ENCODE measurements around the gene SALL1. TPM values are rescaled to one million over a fixed set of nuclear protein-coding genes. Genes with fewer than 3 reads are reported as not detected.

SALL1 gene
- total and polyA plus RNA-seq, 5 donors from 2014 or later, result not detected

GRCh38 chr16:51151435-51151960, 428 bp upstream of the SALL1 start:
- no peak overlapping the region for H3K4me3 Mint-ChIP-seq
- H3K27me3 Mint-ChIP-seq, result peaks cover 78% of the 10 kb centered on the region
- Histone ChIP-seq H3K9me3 (ENCODE audit: control insufficient read depth in 2 of 2, low read length in 2 of 2) (no peaks in the 10 kb centered on the region), H3K4me3 (ENCODE audit: low read depth, low read length) (no peak overlapping the region), H3K27ac (ENCODE audit: insufficient read depth, low read length, poor library complexity, severe bottlenecking) (no peak overlapping the region), H3K4me1 (ENCODE audit: control insufficient read depth, insufficient read depth, low read length, poor library complexity, severe bottlenecking) (peaks cover 2% of the 10 kb centered on the region), H3K36me3 (ENCODE audit: control insufficient read depth, insufficient read depth, low read length) (no peaks in the 10 kb centered on the region), H3K27me3 (ENCODE audit: control insufficient read depth, insufficient read depth, low read length) (peaks cover 26% of the 10 kb centered on the region)
- no peak overlapping the region for H3K27ac Mint-ChIP-seq
- ATAC-seq (ENCODE audit: low read depth in 2 of 2), result no peak
- H3K36me3 Mint-ChIP-seq, result no peaks in the 10 kb centered on the region
- peaks cover 0 to 11% (median 5%) of the 10 kb centered on the region in 4 donors for H3K4me1 Mint-ChIP-seq
- H3K9me3 Mint-ChIP-seq, result peaks cover 0 to 9% (median 0%) of the 10 kb centered on the region in 7 donors
- no peak for DNase-seq

GRCh38 chr16:51150165-51150887, 744 bp downstream of the SALL1 start:
- Mint-ChIP-seq H3K4me3 (no peak overlapping the region), H3K27ac (no peak overlapping the region), H3K4me1 (peaks cover 0 to 11% (median 5%) of the 10 kb centered on the region in 4 donors), H3K9me3 (peaks cover 0 to 11% (median 0%) of the 10 kb centered on the region in 7 donors), H3K27me3 (peaks cover 73% of the 10 kb centered on the region), H3K36me3 (no peaks in the 10 kb centered on the region)
- Histone ChIP-seq H3K9me3 (ENCODE audit: control insufficient read depth in 2 of 2, low read length in 2 of 2) (no peaks in the 10 kb centered on the region), H3K27ac (ENCODE audit: insufficient read depth, low read length, poor library complexity, severe bottlenecking) (no peak overlapping the region), H3K4me1 (ENCODE audit: control insufficient read depth, insufficient read depth, low read length, poor library complexity, severe bottlenecking) (peaks cover 2% of the 10 kb centered on the region), H3K27me3 (ENCODE audit: control insufficient read depth, insufficient read depth, low read length) (peaks cover 28% of the 10 kb centered on the region), H3K36me3 (ENCODE audit: control insufficient read depth, insufficient read depth, low read length) (no peaks in the 10 kb centered on the region), H3K4me3 (ENCODE audit: low read depth, low read length) (no peak overlapping the region)
- DNase-seq (no peak), ATAC-seq (ENCODE audit: low read depth in 2 of 2) (no peak)

- ATAC-seq (ENCODE audit: low read depth in 2 of 2) (no peak), DNase-seq (no peak)
- peaks cover 0 to 11% (median 5%) of the 10 kb centered on the region in 4 donors for H3K4me1 Mint-ChIP-seq
- Histone ChIP-seq H3K4me1 (ENCODE audit: control insufficient read depth, insufficient read depth, low read length, poor library complexity, severe bottlenecking) (peaks cover 2% of the 10 kb centered on the region), H3K36me3 (ENCODE audit: control insufficient read depth, insufficient read depth, low read length) (no peaks in the 10 kb centered on the region), H3K4me3 (ENCODE audit: low read depth, low read length) (no peak overlapping the region), H3K27ac (ENCODE audit: insufficient read depth, low read length, poor library complexity, severe bottlenecking) (no peak overlapping the region), H3K27me3 (ENCODE audit: control insufficient read depth, insufficient read depth, low read length) (peaks cover 28% of the 10 kb centered on the region), H3K9me3 (ENCODE audit: control insufficient read depth in 2 of 2, low read length in 2 of 2) (no peaks in the 10 kb centered on the region)
- H3K9me3 Mint-ChIP-seq, result peaks cover 0 to 11% (median 0%) of the 10 kb centered on the region in 7 donors
- H3K36me3 Mint-ChIP-seq, result no peaks in the 10 kb centered on the region
- H3K27me3 Mint-ChIP-seq, result peaks cover 67% of the 10 kb centered on the region
- H3K4me3 Mint-ChIP-seq, result no peak overlapping the region
- H3K27ac Mint-ChIP-seq, result no peak overlapping the region
Measured at GRCh38 chr16:51149721-51150164, 1.3 kb downstream of the SALL1 start.

GRCh38 chr16:51149251-51149661, 1.8 kb downstream of the SALL1 start:
- Histone ChIP-seq H3K27me3 (ENCODE audit: control insufficient read depth, insufficient read depth, low read length) (peaks cover 28% of the 10 kb centered on the region), H3K4me3 (ENCODE audit: low read depth, low read length) (no peak overlapping the region), H3K9me3 (ENCODE audit: control insufficient read depth in 2 of 2, low read length in 2 of 2) (no peaks in the 10 kb centered on the region), H3K36me3 (ENCODE audit: control insufficient read depth, insufficient read depth, low read length) (no peaks in the 10 kb centered on the region), H3K4me1 (ENCODE audit: control insufficient read depth, insufficient read depth, low read length, poor library complexity, severe bottlenecking) (peaks cover 2% of the 10 kb centered on the region), H3K27ac (ENCODE audit: insufficient read depth, low read length, poor library complexity, severe bottlenecking) (no peak overlapping the region)
- Mint-ChIP-seq H3K36me3 (no peaks in the 10 kb centered on the region), H3K4me1 (peaks cover 0 to 11% (median 4%) of the 10 kb centered on the region in 4 donors), H3K4me3 (no peak overlapping the region), H3K27me3 (peaks cover 64% of the 10 kb centered on the region), H3K27ac (no peak overlapping the region), H3K9me3 (peaks cover 0 to 11% (median 0%) of the 10 kb centered on the region in 7 donors)
- ATAC-seq (ENCODE audit: low read depth in 2 of 2) (no peak), DNase-seq (no peak)

- no peaks in the 10 kb centered on the region for H3K36me3 ChIP-seq (ENCODE audit: control insufficient read depth, insufficient read depth, low read length)
- no peak overlapping the region for H3K27ac Mint-ChIP-seq
- ATAC-seq (ENCODE audit: low read depth in 2 of 2), result no peak
- peak overlapping the region in 1 of 4 donors; percentile 16 for H3K4me3 Mint-ChIP-seq
- H3K4me1 Mint-ChIP-seq, result peaks cover 0 to 9% (median 4%) of the 10 kb centered on the region in 4 donors
- H3K36me3 Mint-ChIP-seq, result no peaks in the 10 kb centered on the region
- peaks cover 2% of the 10 kb centered on the region for H3K4me1 ChIP-seq (ENCODE audit: control insufficient read depth, insufficient read depth, low read length, poor library complexity, severe bottlenecking)
- H3K27me3 Mint-ChIP-seq, result peaks cover 59% of the 10 kb centered on the region
- peaks cover 28% of the 10 kb centered on the region for H3K27me3 ChIP-seq (ENCODE audit: control insufficient read depth, insufficient read depth, low read length)
- DNase-seq, result no peak
- H3K27ac ChIP-seq (ENCODE audit: insufficient read depth, low read length, poor library complexity, severe bottlenecking), result no peak overlapping the region
- no peak overlapping the region for H3K4me3 ChIP-seq (ENCODE audit: low read depth, low read length)
- H3K9me3 ChIP-seq (ENCODE audit: control insufficient read depth in 2 of 2, low read length in 2 of 2), result no peaks in the 10 kb centered on the region
- peaks cover 0 to 11% (median 0%) of the 10 kb centered on the region in 7 donors for H3K9me3 Mint-ChIP-seq
Measured at GRCh38 chr16:51148678-51149228, 2.3 kb downstream of the SALL1 start.

- Histone ChIP-seq H3K27ac (ENCODE audit: insufficient read depth, low read length, poor library complexity, severe bottlenecking) (no peak overlapping the region), H3K4me3 (ENCODE audit: low read depth, low read length) (no peak overlapping the region), H3K4me1 (ENCODE audit: control insufficient read depth, insufficient read depth, low read length, poor library complexity, severe bottlenecking) (peaks cover 2% of the 10 kb centered on the region), H3K36me3 (ENCODE audit: control insufficient read depth, insufficient read depth, low read length) (no peaks in the 10 kb centered on the region), H3K9me3 (ENCODE audit: control insufficient read depth in 2 of 2, low read length in 2 of 2) (no peaks in the 10 kb centered on the region), H3K27me3 (ENCODE audit: control insufficient read depth, insufficient read depth, low read length) (peaks cover 27% of the 10 kb centered on the region)
- DNase-seq (no peak), ATAC-seq (ENCODE audit: low read depth in 2 of 2) (no peak)
- H3K9me3 Mint-ChIP-seq, result peaks cover 0 to 11% (median 0%) of the 10 kb centered on the region in 7 donors
- peaks cover 52% of the 10 kb centered on the region for H3K27me3 Mint-ChIP-seq
- peaks cover 0 to 3% (median 1%) of the 10 kb centered on the region in 4 donors for H3K4me1 Mint-ChIP-seq
- H3K27ac Mint-ChIP-seq, result no peak overlapping the region
- no peak overlapping the region for H3K4me3 Mint-ChIP-seq
- no peaks in the 10 kb centered on the region for H3K36me3 Mint-ChIP-seq
Measured at GRCh38 chr16:51147776-51148677, 3.0 kb downstream of the SALL1 start.

- Mint-ChIP-seq H3K36me3 (no peaks in the 10 kb centered on the region), H3K27me3 (peaks cover 47% of the 10 kb centered on the region), H3K9me3 (peaks cover 0 to 11% (median 0%) of the 10 kb centered on the region in 7 donors), H3K4me1 (no peaks in the 10 kb centered on the region), H3K27ac (no peak overlapping the region), H3K4me3 (no peak overlapping the region)
- no peak for DNase-seq
- Histone ChIP-seq H3K4me1 (ENCODE audit: control insufficient read depth, insufficient read depth, low read length, poor library complexity, severe bottlenecking) (peaks cover 2% of the 10 kb centered on the region), H3K36me3 (ENCODE audit: control insufficient read depth, insufficient read depth, low read length) (no peaks in the 10 kb centered on the region), H3K27ac (ENCODE audit: insufficient read depth, low read length, poor library complexity, severe bottlenecking) (no peak overlapping the region), H3K4me3 (ENCODE audit: low read depth, low read length) (no peak overlapping the region), H3K27me3 (ENCODE audit: control insufficient read depth, insufficient read depth, low read length) (peaks cover 25% of the 10 kb centered on the region), H3K9me3 (ENCODE audit: control insufficient read depth in 2 of 2, low read length in 2 of 2) (no peaks in the 10 kb centered on the region)
- no peak for ATAC-seq (ENCODE audit: low read depth in 2 of 2)
Measured at GRCh38 chr16:51146256-51146924, 4.7 kb downstream of the SALL1 start.
